Stomach (tissue), 9 donors: Measurements from ENCODE around the gene FGD2. TPM values are rescaled to one million over a fixed set of nuclear protein-coding genes. Genes with fewer than 3 reads are reported as not detected.
A peak's percentile ranks its signal among the peaks of the same experiment; 100 is the strongest.

ENCODE experiments used
- DNase-seq, 2 donors: peaks; one replicate each; pipeline versions ENCODE4 v3.0.0 to v3.0.0-alpha.2; 2013 to 2019
- H3K27ac ChIP-seq, 5 donors: fragments of 200-600 bp in 4 of 5; sonication (generic) in 4 of 5; one replicate each; pipeline ENCODE4 v1.5.1; 2013 to 2019; ENCODE audit warnings: mild to moderate bottlenecking in 1 of 5, moderate library complexity in 1 of 5
- H3K27me3 ChIP-seq, 3 donors: fragments of 200-600 bp; sonication (generic); one replicate each; pipeline ENCODE4 v1.5.1; 2017 to 2019; ENCODE audit warnings: mixed run types in 1 of 3
- H3K36me3 ChIP-seq, 4 donors: fragments of 200-600 bp; sonication (generic); 1 replicate in 3 of 4; 2 replicates in 1 of 4; pipeline ENCODE4 v1.5.1; 2016 to 2019
- H3K4me1 ChIP-seq, 4 donors: fragments of 200-600 bp; sonication (generic); one replicate each; pipeline ENCODE4 v1.5.1; 2016 to 2019
- H3K4me3 ChIP-seq, 4 donors: fragments of 200-600 bp; sonication (generic) in 3 of 4; one replicate each; pipeline ENCODE4 v1.5.1; 2016 to 2019; ENCODE audit warnings: mild to moderate bottlenecking in 1 of 4
- H3K9me3 ChIP-seq, 4 donors: fragments of 200-600 bp; sonication (generic); one replicate each; pipeline ENCODE4 v1.5.1; 2016 to 2019
- CTCF ChIP-seq, 7 experiments: fragments of 450-650 bp in 4 of 7; fragments of 200-600 bp in 3 of 7; sonication (generic) in 3 of 7; IDR thresholded peaks; one replicate each; pipeline ENCODE4 v1.5.1; 2016 to 2019; ENCODE audit warnings: antibody characterized with exemption in 7 of 7, control low read depth in 2 of 7, mild to moderate bottlenecking in 1 of 7
- EP300 ChIP-seq: sonication (generic); formaldehyde crosslinking; IDR thresholded peaks from one replicate; pipeline ENCODE4 v1.6.1; 2017; ENCODE audit warnings: antibody characterized with exemption
- POLR2A ChIP-seq, 4 donors: fragments of 450-650 bp; IDR thresholded peaks; one replicate each; pipeline ENCODE4 v1.6.1; 2016; ENCODE audit warnings: antibody characterized with exemption in 4 of 4, control low read depth in 2 of 4, mild to moderate bottlenecking in 1 of 4, moderate library complexity in 1 of 4
- POLR2AphosphoS5 ChIP-seq, 3 donors: sonication (generic); formaldehyde crosslinking; IDR thresholded peaks; one replicate each; pipeline ENCODE4 v1.6.1; 2016; ENCODE audit warnings: antibody characterized with exemption in 3 of 3
- WGBS, 5 donors: extraction: QIAGEN DNeasy Blood & Tissue Kit in 3 of 5; methylation state at CpG; one replicate each; pipeline versions ENCODE4 v1.1.5 to v1.1.7; 2013 to 2018; 5-methylcytosine and 5-hydroxymethylcytosine counted together
- intact Hi-C: fragments of 100-400 bp; cut with DNase I; formaldehyde crosslinking; loops from one replicate; pipeline ENCODE4 v1.15.1; 2023; ENCODE audit warnings: low total_unique reads
- polyA plus RNA-seq, 3 donors: library from polyadenylated mRNA; stranded (reverse); fragments of 200-250 nt; gene quantifications; one replicate each; pipeline ENCODE4 v1.2.3, GENCODE V29; 2013
- total RNA-seq, 5 donors: library from RNA; depleted of rRNA; stranded (reverse); fragments of >200 nt; gene quantifications; one replicate each; pipeline versions ENCODE4 v1.1.0 to v1.2.3, GENCODE V29; 2014 to 2016
- donor health status: healthy with polysubstance abuse.
- donor health status: Bipolar disorder and iron deficiency.
- donor health status: healthy.

The FGD2 gene
- total and polyA plus RNA-seq, 8 donors = 2.6 to 34.5 (median 5.3) TPM

GRCh38 chr6:36983538-36983937 lies 21.9 kb upstream of the FGD2 start:
- DNase-seq = no peak
- Histone ChIP-seq H3K36me3 (peaks cover under 1 to 35% (median 17%) of the 10 kb centered on the region in 4 donors), H3K4me1 (peaks cover 56 to 80% (median 69%) of the 10 kb centered on the region in 4 donors), H3K4me3 (peak overlapping the region in 2 of 4 donors; percentile 6 to 91), H3K27ac (peak overlapping the region in 1 of 5 donors; percentile 99), H3K27me3 (no peaks in the 10 kb centered on the region), H3K9me3 (no peaks in the 10 kb centered on the region)
- WGBS, 5 donors = 88 to 94% (median 92%) methylated on average over 3 of the region's 3 CpGs
- TF ChIP-seq POLR2AphosphoS5 (IDR thresholded peaks at IDR 0.05) (no peak), POLR2A (IDR thresholded peaks at IDR 0.05) (no peak), EP300 (no peak), CTCF (IDR thresholded peaks at IDR 0.05) (no peak)
- intact Hi-C loops = no loop called here

- TF ChIP-seq POLR2AphosphoS5 (IDR thresholded peaks at IDR 0.05) (no peak), EP300 (no peak), CTCF (IDR thresholded peaks at IDR 0.05) (no peak)
- Histone ChIP-seq H3K27ac (peak overlapping the region; percentile 97 to 99 (median 99)), H3K4me1 (peaks cover 46 to 67% (median 58%) of the 10 kb centered on the region in 4 donors)
These were observed 20.7 kb upstream of the FGD2 start for GRCh38 chr6:36984581-36985416.

GRCh38 chr6:36985417-36985807 lies 20.0 kb upstream of the FGD2 start:
- TF ChIP-seq CTCF (IDR thresholded peaks at IDR 0.05) (no peak), EP300 (no peak), POLR2AphosphoS5 (IDR thresholded peaks at IDR 0.05) (no peak), POLR2A (IDR thresholded peaks at IDR 0.05) (no peak)
- no peaks in the 10 kb centered on the region for H3K9me3 ChIP-seq
- no peaks in the 10 kb centered on the region for H3K27me3 ChIP-seq
- H3K4me1 ChIP-seq = peaks cover 40 to 61% (median 54%) of the 10 kb centered on the region in 4 donors
- intact Hi-C loops = no loop called here
- H3K4me3 ChIP-seq = peak overlapping the region; percentile 91 to 100 (median 94)
- H3K36me3 ChIP-seq = peaks cover 0 to 20% (median 13%) of the 10 kb centered on the region in 4 donors
- DNase-seq = peak in 1 of 2 donors; percentile 51
- H3K27ac ChIP-seq = peak overlapping the region; percentile 97 to 99 (median 99)
- WGBS, 5 donors = 0 to 1% (median 0%) methylated on average over 15 of the region's 15 CpGs

More at GRCh38 chr6:36984581-36985416, 20.7 kb upstream of the FGD2 start:
- DNase-seq = peak in 1 of 2 donors; percentile 88
- Histone ChIP-seq H3K27me3 (no peaks in the 10 kb centered on the region), H3K36me3 (peaks cover 0 to 25% (median 13%) of the 10 kb centered on the region in 4 donors), H3K9me3 (no peaks in the 10 kb centered on the region), H3K4me3 (peak overlapping the region; percentile 91 to 100 (median 94))
- intact Hi-C loops = no loop called here
- 5 to 8% (median 5%) methylated on average over 19 of the region's 19 CpGs for WGBS, 5 donors

GRCh38 chr6:36985808-36986703 lies 19.4 kb upstream of the FGD2 start, which contains the start of gene MTCH1:
Gene MTCH1 (minus strand): TSS chr6:36986196. CDS start chr6:36986173, 23 bp downstream.
- intact Hi-C loops = no loop called here
- Histone ChIP-seq H3K9me3 (no peaks in the 10 kb centered on the region), H3K4me3 (peak within 1 kb of the TSS; percentile 91 to 100 (median 94)), H3K27me3 (no peaks in the 10 kb centered on the region), H3K27ac (peak within 1 kb of the TSS; percentile 97 to 99 (median 99)), H3K36me3 (peaks cover 0 to 14% (median 9%) of the 10 kb centered on the region in 4 donors), H3K4me1 (peaks cover 34 to 55% (median 48%) of the 10 kb centered on the region in 4 donors)
- DNase-seq = peak; percentile 92 to 96
- TF ChIP-seq EP300 (no peak), CTCF (IDR thresholded peaks at IDR 0.05) (no peak), POLR2A (IDR thresholded peaks at IDR 0.05) (peak in 1 of 4 donors; percentile 9), POLR2AphosphoS5 (IDR thresholded peaks at IDR 0.05) (peak; percentile 92 to 97 (median 96))
- WGBS, 5 donors = 0 to 2% (median 1%) methylated on average over 30 to 101 of the region's 101 CpGs
